Upper lobe of left lung (tissue), 6 donors: Measurements from ENCODE around the gene TMEM255A. TPM values are rescaled to one million over a fixed set of nuclear protein-coding genes. Genes with fewer than 3 reads are reported as not detected.

Experiments
- ATAC-seq, 2 donors: fragments of 200-7000 bp; cut with Tn5 transposase; one replicate each; pipeline ENCODE4 v1.9.1; 2022; ENCODE audit warnings: mild to moderate bottlenecking in 2 of 2, moderate library complexity in 2 of 2; ENCODE audit not compliant: low FRiP score in 2 of 2
- DNase-seq, 2 donors: peaks; one replicate each; pipeline ENCODE4 v3.0.0-alpha.2; 2019 to 2020
- H3K27ac ChIP-seq, 4 donors: fragments of 200-600 bp; sonication (generic); one replicate each; pipeline ENCODE4 v1.5.1; 2016 to 2019
- H3K27me3 ChIP-seq, 4 donors: fragments of 200-600 bp; sonication (generic); one replicate each; pipeline ENCODE4 v1.5.1; 2017 to 2019
- H3K36me3 ChIP-seq, 4 donors: fragments of 200-600 bp; sonication (generic); one replicate each; pipeline ENCODE4 v1.5.1; 2016 to 2019
- H3K4me1 ChIP-seq, 4 donors: fragments of 200-600 bp; sonication (generic); one replicate each; pipeline ENCODE4 v1.5.1; 2018 to 2019
- H3K4me3 ChIP-seq, 4 donors: fragments of 200-600 bp; sonication (generic); one replicate each; pipeline ENCODE4 v1.5.1; 2017 to 2019; ENCODE audit warnings: mild to moderate bottlenecking in 2 of 4, moderate library complexity in 1 of 4
- H3K9me3 ChIP-seq, 4 donors: fragments of 200-600 bp; sonication (generic); one replicate each; pipeline ENCODE4 v1.5.1; 2018 to 2019
- CTCF ChIP-seq, 6 experiments: fragments of 450-650 bp in 4 of 6; fragments of 200-600 bp in 2 of 6; sonication (generic) in 2 of 6; IDR thresholded peaks; one replicate each; pipeline ENCODE4 v1.5.1; 2016 to 2019; ENCODE audit warnings: antibody characterized with exemption in 6 of 6
- EP300 ChIP-seq, 4 donors: sonication (generic); formaldehyde crosslinking; IDR thresholded peaks; one replicate each; pipeline ENCODE4 v1.5.1; 2017; ENCODE audit warnings: antibody characterized with exemption in 4 of 4, control low read depth in 2 of 4
- POLR2A ChIP-seq, 4 donors: fragments of 450-650 bp; IDR thresholded peaks; one replicate each; pipeline ENCODE4 v1.5.1; 2016 to 2017; ENCODE audit warnings: antibody characterized with exemption in 4 of 4, mild to moderate bottlenecking in 2 of 4
- POLR2AphosphoS5 ChIP-seq, 2 donors: sonication (generic); formaldehyde crosslinking; IDR thresholded peaks; one replicate each; pipeline ENCODE4 v1.5.1; 2017; ENCODE audit warnings: antibody characterized with exemption in 2 of 2
- whole genome bisulfite sequencing, 2 donors: methylation state at CpG; one replicate each; pipeline ENCODE4 v1.1.5; 2017 to 2018; 5-methylcytosine and 5-hydroxymethylcytosine counted together
- total RNA-seq, 6 donors: library from RNA; depleted of rRNA in 4 of 6; stranded (reverse); fragments of >200 nt in 4 of 6; gene quantifications; one replicate each; pipeline versions ENCODE4 v1.1.0 to v1.2.1, GENCODE V29; 2016 to 2021
- donor health status: DM: no; HTN: no; CAD: no; lungs with moderate emphysema.
- donor health status: DM: no; HTN: yes; CAD: no; lungs with severe emphysema.

The TMEM255A gene
- total RNA-seq, 6 donors from 2014 or later = 1.0 to 3.3 (median 1.6) TPM

- DNase-seq = no peak
- TF ChIP-seq EP300 (IDR thresholded peaks at IDR 0.05) = no peak
- no peak for TF ChIP-seq POLR2A (IDR thresholded peaks at IDR 0.05)
- TF ChIP-seq CTCF (IDR thresholded peaks at IDR 0.05) = no peak
- no peak for TF ChIP-seq POLR2AphosphoS5 (IDR thresholded peaks at IDR 0.05)
- H3K4me1 ChIP-seq = no peaks in the 10 kb centered on the region
- no peak overlapping the region for H3K27ac ChIP-seq
- no peak for ATAC-seq
- WGBS, 2 donors = 76 to 100% methylated on average over 1 of the region's 1 CpG
- H3K9me3 ChIP-seq = no peaks in the 10 kb centered on the region
- H3K4me3 ChIP-seq = no peak overlapping the region
- no peaks in the 10 kb centered on the region for H3K27me3 ChIP-seq
- H3K36me3 ChIP-seq = no peaks in the 10 kb centered on the region
Observed at GRCh38 chrX:120297923-120298322, 13.3 kb downstream of the TMEM255A start.

DNA sequence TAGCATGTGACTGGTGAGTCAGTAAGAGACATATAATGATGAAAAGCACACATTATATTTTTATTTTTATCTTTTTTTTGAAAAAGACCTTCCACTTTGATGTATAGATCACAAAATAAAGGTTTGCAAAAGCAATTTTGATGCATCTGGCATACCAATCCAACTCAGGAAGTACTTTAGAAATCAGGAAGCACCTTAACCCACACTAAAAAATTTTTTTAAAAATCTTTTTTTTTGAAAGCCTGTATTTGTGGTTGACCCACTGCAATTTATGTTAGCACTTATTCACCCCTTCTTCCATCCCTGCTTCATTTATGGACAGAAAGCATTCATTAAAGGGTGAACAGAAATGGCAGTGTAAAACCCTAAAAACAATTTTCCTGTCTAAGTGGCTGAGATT, 16.6 kb downstream of the TMEM255A start:
- H3K4me3 ChIP-seq = no peak overlapping the region
- no peak overlapping the region for H3K27ac ChIP-seq
- H3K4me1 ChIP-seq = no peaks in the 10 kb centered on the region
- ATAC-seq (no peak), DNase-seq (no peak)
- no peaks in the 10 kb centered on the region for H3K36me3 ChIP-seq
- no peaks in the 10 kb centered on the region for H3K27me3 ChIP-seq
- no peaks in the 10 kb centered on the region for H3K9me3 ChIP-seq
- TF ChIP-seq CTCF (IDR thresholded peaks at IDR 0.05) (no peak), EP300 (IDR thresholded peaks at IDR 0.05) (no peak), POLR2A (IDR thresholded peaks at IDR 0.05) (no peak), POLR2AphosphoS5 (IDR thresholded peaks at IDR 0.05) (no peak)

DNA sequence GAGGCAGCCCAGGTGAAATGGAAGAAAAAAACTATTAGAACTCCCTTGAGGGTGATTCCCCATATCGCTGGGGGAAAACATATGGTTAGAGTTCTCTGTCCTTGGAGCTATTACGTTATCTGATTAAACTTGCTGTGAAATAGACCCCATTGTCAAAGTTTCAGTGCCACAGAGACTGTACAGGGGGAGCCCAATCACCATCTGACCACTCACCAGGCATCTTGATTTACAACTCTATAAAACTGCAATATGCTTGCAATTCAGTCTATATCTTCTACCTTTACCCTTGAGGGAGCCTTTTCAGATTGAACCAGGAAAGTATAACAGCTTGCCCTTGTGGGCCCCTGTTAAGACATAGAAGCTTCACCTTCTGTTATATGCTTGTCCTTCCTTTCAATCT, 18.2 kb downstream of the TMEM255A start:
- ATAC-seq (no peak), DNase-seq (no peak)
- no peaks in the 10 kb centered on the region for H3K36me3 ChIP-seq
- H3K27ac ChIP-seq = no peak overlapping the region
- H3K27me3 ChIP-seq = no peaks in the 10 kb centered on the region
- no peak overlapping the region for H3K4me3 ChIP-seq
- no peaks in the 10 kb centered on the region for H3K4me1 ChIP-seq
- no peaks in the 10 kb centered on the region for H3K9me3 ChIP-seq
- TF ChIP-seq POLR2A (IDR thresholded peaks at IDR 0.05) (no peak), POLR2AphosphoS5 (IDR thresholded peaks at IDR 0.05) (no peak), CTCF (IDR thresholded peaks at IDR 0.05) (no peak), EP300 (IDR thresholded peaks at IDR 0.05) (no peak)
- 73 to 81% methylated on average over 2 of the region's 2 CpGs for WGBS, 2 donors

- ATAC-seq (no peak), DNase-seq (no peak)
- Histone ChIP-seq H3K36me3 (no peaks in the 10 kb centered on the region), H3K4me3 (no peak overlapping the region), H3K4me1 (no peaks in the 10 kb centered on the region), H3K27me3 (no peaks in the 10 kb centered on the region), H3K27ac (no peak overlapping the region), H3K9me3 (no peaks in the 10 kb centered on the region)
- 86 to 96% methylated on average over 4 to 6 of the region's 6 CpGs for WGBS, 2 donors
- TF ChIP-seq CTCF (IDR thresholded peaks at IDR 0.05) (no peak), POLR2A (IDR thresholded peaks at IDR 0.05) (no peak), EP300 (IDR thresholded peaks at IDR 0.05) (no peak), POLR2AphosphoS5 (IDR thresholded peaks at IDR 0.05) (no peak)
Observed at GRCh38 chrX:120291211-120291610, 20.1 kb downstream of the TMEM255A start.

- ATAC-seq (no peak), DNase-seq (no peak)
- Histone ChIP-seq H3K36me3 (no peaks in the 10 kb centered on the region), H3K27me3 (no peaks in the 10 kb centered on the region), H3K4me1 (no peaks in the 10 kb centered on the region), H3K9me3 (no peaks in the 10 kb centered on the region), H3K27ac (no peak overlapping the region), H3K4me3 (no peak overlapping the region)
- TF ChIP-seq POLR2AphosphoS5 (IDR thresholded peaks at IDR 0.05) = no peak
Observed at GRCh38 chrX:120290107-120290506, 21.2 kb downstream of the TMEM255A start.
